MCF 10A (cell line): Measurements from ENCODE around the gene ZSCAN10. TPM values are rescaled to one million over a fixed set of nuclear protein-coding genes. Genes with fewer than 3 reads are reported as not detected.

Experiments
- BruUV-seq: library from RNA; stranded (reverse); fragments of 400-500 nt; replicated peaks from 2 replicates; lab custom pipeline; 2021; lab: Mats Ljungman, UMichigan
- CTCF ChIA-PET: fragments of 300-600 bp; sonication (Branson Sonifier 250); formaldehyde crosslinking; extraction: SDS; loops from one replicate; lab custom pipeline; 2021; ENCODE audit warnings: antibody characterized with exemption, inconsistent platforms; lab: Yijun Ruan, JAX
- POLR2A ChIA-PET: fragments of 300-600, 350-650 bp; sonication (Branson Sonifier 250); formaldehyde crosslinking; extraction: SDS; loops from one replicate; lab custom pipeline; 2020; ENCODE audit warnings: antibody characterized with exemption, inconsistent platforms; lab: Yijun Ruan, JAX
- DNase-seq: peaks from one replicate; pipeline ENCODE4 v3.0.0-alpha.2; 2018; ENCODE audit not compliant: unreplicated experiment
- H3K27ac Mint-ChIP-seq: one replicate; pipeline ENCODE4 v1.8.0; 2022; ENCODE audit warnings: mild to moderate bottlenecking, low read depth, mixed read lengths; ENCODE audit not compliant: unreplicated experiment
- H3K27me3 Mint-ChIP-seq: one replicate; pipeline ENCODE4 v1.8.0; 2022; ENCODE audit warnings: mixed read lengths; ENCODE audit not compliant: insufficient read depth, unreplicated experiment
- H3K36me3 Mint-ChIP-seq: one replicate; pipeline ENCODE4 v1.8.0; 2022; ENCODE audit warnings: mild to moderate bottlenecking, moderate library complexity, mixed read lengths; ENCODE audit not compliant: insufficient read depth, unreplicated experiment
- H3K4me1 Mint-ChIP-seq: one replicate; pipeline ENCODE4 v1.8.0; 2022; ENCODE audit warnings: mixed read lengths; ENCODE audit not compliant: insufficient read depth, unreplicated experiment
- H3K4me3 Mint-ChIP-seq: one replicate; pipeline ENCODE4 v1.8.0; 2022; ENCODE audit warnings: mild to moderate bottlenecking, moderate library complexity, mixed read lengths; ENCODE audit not compliant: unreplicated experiment
- H3K9me3 Mint-ChIP-seq: one replicate; pipeline ENCODE4 v1.8.0; 2022; ENCODE audit warnings: mixed read lengths; ENCODE audit not compliant: unreplicated experiment
- CTCF ChIP-seq: fragments of 200-600 bp; IDR thresholded peaks from one replicate; pipeline ENCODE4 v1.8.0; 2022; ENCODE audit warnings: antibody characterized with exemption, mild to moderate bottlenecking; ENCODE audit not compliant: unreplicated experiment
- intact Hi-C: fragments of 100-400 bp; cut with micrococcal nuclease; formaldehyde crosslinking; loops from 2 replicates; pipeline ENCODE4 v1.14.1; 2022
- total RNA-seq: library from RNA; stranded (reverse); gene quantifications from 2 replicates; pipeline ENCODE4 v1.2.3, GENCODE V29; 2022

Gene ZSCAN10
- total RNA-seq, 1 experiment from 2014 or later, result 0.49 TPM

GRCh38 chr16:3143598-3144320 is 44.7 kb upstream of the ZSCAN10 start:
- Mint-ChIP-seq H3K27me3 (no peaks in the 10 kb centered on the region), H3K4me3 (no peak overlapping the region), H3K4me1 (no peaks in the 10 kb centered on the region), H3K36me3 (peaks cover 31% of the 10 kb centered on the region), H3K9me3 (no peaks in the 10 kb centered on the region), H3K27ac (no peak overlapping the region)
- BruUV-seq, result no TSS peak
- DNase-seq, result no peak
- TF ChIP-seq CTCF, result no peak
- POLR2A ChIA-PET, result interaction anchor here (4.1 kb wide), 1 partner anchor 9 kb away, joined by 24 read pairs; the partner anchor contains the start of gene ZNF213
- CTCF ChIA-PET, result interaction anchor here (2.8 kb wide), 1 partner anchor 15 kb away, joined by 17 read pairs; no protein-coding TSS in a partner anchor
- intact Hi-C loops, result no loop called here

GRCh38 chr16:3143189-3143588 is 44.1 kb upstream of the ZSCAN10 start:
- DNase-seq, result no peak
- no peaks in the 10 kb centered on the region for H3K4me1 Mint-ChIP-seq
- no peaks in the 10 kb centered on the region for H3K9me3 Mint-ChIP-seq
- no peaks in the 10 kb centered on the region for H3K27me3 Mint-ChIP-seq
- peaks cover 31% of the 10 kb centered on the region for H3K36me3 Mint-ChIP-seq
- intact Hi-C loops, result no loop called here
- H3K4me3 Mint-ChIP-seq, result no peak overlapping the region
- CTCF ChIA-PET, result interaction anchor here (2.8 kb wide), 1 partner anchor 14 kb away, joined by 17 read pairs; no protein-coding TSS in a partner anchor
- POLR2A ChIA-PET, result interaction anchor here (4.1 kb wide), 1 partner anchor 9 kb away, joined by 24 read pairs; the partner anchor contains the start of gene ZNF213
- TF ChIP-seq CTCF, result no peak
- no peak overlapping the region for H3K27ac Mint-ChIP-seq
- no TSS peak for BruUV-seq

- no peak for DNase-seq
- POLR2A ChIA-PET, result interaction anchor here (0.7 to 4.1 kb wide), 2 partner anchors 8 to 61 kb away, joined by 3 to 24 read pairs; partner anchors contain the start of gene ZNF213
- no peaks in the 10 kb centered on the region for H3K27me3 Mint-ChIP-seq
Observed at GRCh38 chr16:3142770-3143169, 43.7 kb upstream of the ZSCAN10 start.

More at GRCh38 chr16:3142770-3143169, 43.7 kb upstream of the ZSCAN10 start:
- intact Hi-C loops, result no loop called here
- H3K4me3 Mint-ChIP-seq, result no peak overlapping the region
- no peak overlapping the region for H3K27ac Mint-ChIP-seq
- TF ChIP-seq CTCF, result no peak
- H3K9me3 Mint-ChIP-seq, result no peaks in the 10 kb centered on the region
- no TSS peak for BruUV-seq
- H3K4me1 Mint-ChIP-seq, result no peaks in the 10 kb centered on the region
- CTCF ChIA-PET, result interaction anchor here (0.6 kb wide), 1 partner anchor 12 kb away, joined by 3 read pairs; no protein-coding TSS in a partner anchor
- H3K36me3 Mint-ChIP-seq, result peaks cover 31% of the 10 kb centered on the region
